GM13976 (cell line): ENCODE results near the gene MRAP2.

Source experiments
- DNase-seq: peaks from one replicate; pipeline ENCODE4 v3.0.0; 2012; ENCODE audit warnings: low spot score
- in situ Hi-C: fragments of 300-500 bp; cut with MboI; formaldehyde crosslinking; loops from one replicate; pipeline ENCODE4 v1.12.0; 2022; ENCODE audit warnings: low sequenced_read_pairs, mixed read lengths, inconsistent platforms; ENCODE audit not compliant: unreplicated experiment
- TF ChIP-seq, protein P1 (sequence below): IDR thresholded peaks from 2 replicates; pipeline ENCODE4 v1.5.1; 2012; ENCODE audit warnings: borderline replicate concordance, mild to moderate bottlenecking; ENCODE audit not compliant: insufficient read depth; ENCODE audit errors: extremely low read depth, missing control alignments, control extremely low read depth

Gene MRAP2

DNA sequence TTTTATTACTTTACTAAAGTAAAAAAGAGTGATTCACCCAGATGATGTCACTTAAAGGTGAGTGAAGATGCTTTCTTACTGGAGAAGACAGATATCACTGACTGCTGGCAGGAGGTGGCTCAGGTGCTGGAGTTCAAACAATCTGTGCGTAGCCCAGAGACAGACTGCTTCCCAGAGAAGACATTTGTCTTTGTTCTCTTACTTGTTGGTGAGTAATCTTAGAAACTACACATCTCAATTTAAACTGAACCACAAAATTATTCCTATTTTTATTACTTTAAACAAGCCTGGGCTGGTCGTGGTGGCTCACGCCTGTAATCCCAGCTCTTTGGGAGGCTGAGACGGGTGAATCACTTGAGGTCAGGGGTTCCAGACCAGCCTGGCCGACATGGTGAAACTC, 101.7 kb downstream of the MRAP2 start:
- in situ Hi-C loops, result no loop called here
- DNase-seq, result no peak
- TF ChIP-seq, protein P1, sequence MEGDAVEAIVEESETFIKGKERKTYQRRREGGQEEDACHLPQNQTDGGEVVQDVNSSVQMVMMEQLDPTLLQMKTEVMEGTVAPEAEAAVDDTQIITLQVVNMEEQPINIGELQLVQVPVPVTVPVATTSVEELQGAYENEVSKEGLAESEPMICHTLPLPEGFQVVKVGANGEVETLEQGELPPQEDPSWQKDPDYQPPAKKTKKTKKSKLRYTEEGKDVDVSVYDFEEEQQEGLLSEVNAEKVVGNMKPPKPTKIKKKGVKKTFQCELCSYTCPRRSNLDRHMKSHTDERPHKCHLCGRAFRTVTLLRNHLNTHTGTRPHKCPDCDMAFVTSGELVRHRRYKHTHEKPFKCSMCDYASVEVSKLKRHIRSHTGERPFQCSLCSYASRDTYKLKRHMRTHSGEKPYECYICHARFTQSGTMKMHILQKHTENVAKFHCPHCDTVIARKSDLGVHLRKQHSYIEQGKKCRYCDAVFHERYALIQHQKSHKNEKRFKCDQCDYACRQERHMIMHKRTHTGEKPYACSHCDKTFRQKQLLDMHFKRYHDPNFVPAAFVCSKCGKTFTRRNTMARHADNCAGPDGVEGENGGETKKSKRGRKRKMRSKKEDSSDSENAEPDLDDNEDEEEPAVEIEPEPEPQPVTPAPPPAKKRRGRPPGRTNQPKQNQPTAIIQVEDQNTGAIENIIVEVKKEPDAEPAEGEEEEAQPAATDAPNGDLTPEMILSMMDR, result no peak

DNA sequence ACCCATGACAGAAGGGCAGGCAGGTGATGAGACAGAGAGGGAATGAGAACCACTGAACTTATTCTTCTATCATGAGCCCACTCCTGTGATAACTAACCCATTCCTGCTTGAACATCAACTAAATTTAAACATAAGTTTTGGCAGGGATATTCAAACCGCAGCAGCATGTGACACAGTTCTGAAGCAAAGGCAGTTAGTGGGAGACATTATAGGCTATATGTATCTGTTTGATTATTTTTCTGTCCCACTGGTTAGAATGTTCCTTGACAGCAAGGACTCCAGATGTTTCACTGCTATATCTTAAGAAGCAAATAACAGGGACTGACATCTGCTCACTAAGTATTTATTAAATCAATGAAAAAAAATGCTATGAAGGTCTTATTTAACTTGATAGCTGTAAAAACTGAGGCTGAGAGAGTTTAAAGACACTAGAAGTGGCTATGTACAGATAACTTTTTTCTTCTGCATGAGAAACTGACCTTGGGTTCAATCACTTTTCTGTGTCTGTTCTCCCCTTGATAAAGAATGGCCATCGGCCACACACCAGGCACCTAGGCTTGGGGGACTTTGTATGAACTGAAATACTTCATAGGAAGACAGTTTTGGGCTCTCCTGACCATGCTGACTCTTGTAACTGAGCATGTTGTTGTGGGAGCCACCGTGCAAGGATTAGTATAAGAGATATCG, 102.9 kb downstream of the MRAP2 start:
- in situ Hi-C loops, result no loop called here
- TF ChIP-seq, protein P1, result no peak
- no peak for DNase-seq

DNA sequence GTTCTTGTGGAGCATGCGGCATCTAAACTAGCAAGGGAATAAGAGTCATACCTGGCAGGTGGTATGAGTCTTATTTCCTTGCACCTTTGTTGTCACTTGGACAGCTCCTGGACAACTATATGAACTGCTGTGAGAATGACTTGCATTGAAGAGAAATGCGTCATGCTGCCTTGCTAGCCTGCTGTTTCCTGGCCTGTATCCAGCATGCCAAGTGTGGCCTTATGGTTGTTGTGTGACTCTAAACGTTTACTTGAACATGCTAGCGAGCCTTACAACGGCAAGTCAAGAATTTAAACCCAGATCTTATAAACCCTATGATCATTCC, 103.4 kb downstream of the MRAP2 start:
- in situ Hi-C loops, result no loop called here
- TF ChIP-seq, protein P1, result no peak
- DNase-seq, result no peak

DNA sequence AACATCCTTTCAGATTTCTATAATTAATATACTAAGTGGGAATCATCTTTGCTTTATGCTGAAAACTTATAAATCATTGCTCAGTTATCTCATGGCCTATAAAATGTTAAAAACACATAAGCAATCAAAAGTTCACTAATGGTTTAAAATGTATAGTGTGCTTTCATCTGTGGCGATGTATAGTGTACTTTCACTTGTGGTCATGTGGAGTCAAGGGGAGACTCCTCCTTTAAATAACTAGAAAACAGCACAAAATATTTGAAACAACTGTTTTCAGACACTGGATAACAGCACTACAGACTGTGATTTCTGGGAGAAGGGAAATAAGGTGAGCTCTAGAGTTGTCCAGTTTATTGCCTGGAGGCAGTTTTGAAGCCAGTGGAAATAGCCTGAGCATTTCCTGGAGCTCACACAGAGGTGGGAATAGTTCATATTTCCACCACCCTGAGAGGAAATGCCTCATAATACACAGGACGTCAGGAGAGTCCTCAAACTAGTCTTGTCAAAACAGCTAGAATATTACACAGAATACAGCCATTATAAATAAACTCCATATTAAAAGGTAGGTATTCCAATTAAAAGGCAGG, 104.5 kb downstream of the MRAP2 start:
- TF ChIP-seq, protein P1, result no peak
- no peak for DNase-seq
- in situ Hi-C loops, result no loop called here

DNA sequence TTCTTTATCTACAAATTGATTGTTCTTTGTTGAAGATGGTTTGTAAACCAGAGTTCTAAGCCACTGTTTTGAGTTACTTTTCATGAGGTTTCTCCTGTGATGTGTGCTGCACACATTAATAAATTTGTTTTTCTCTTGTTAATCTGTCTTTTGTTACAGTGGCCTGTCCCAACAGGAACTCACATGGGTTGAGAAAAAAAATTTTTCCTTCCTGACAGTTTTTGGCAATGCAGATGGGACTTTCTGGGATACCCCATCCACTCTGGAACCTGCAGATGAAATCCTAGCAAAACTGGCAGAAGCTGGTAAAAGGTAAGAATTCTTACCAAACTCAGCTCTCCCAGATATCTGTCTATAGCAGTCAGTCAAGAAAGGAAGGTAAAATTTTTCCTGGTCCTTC, 105.7 kb downstream of the MRAP2 start:
- TF ChIP-seq, protein P1, result no peak
- no peak for DNase-seq
- in situ Hi-C loops, result no loop called here
